ENCODE results near the gene LYRM9. TPM values are rescaled to one million over a fixed set of nuclear protein-coding genes. Genes with fewer than 3 reads are reported as not detected.

LYRM9 gene
- polyA plus RNA-seq, 3 donors: 5.9 to 7.6 (median 6.3) TPM

- Histone ChIP-seq H3K4me3 (replicated peaks in 1 of 3; ENCODE audit: low read depth in 2 of 3, low read length in 3 of 3) (no peak overlapping the region), H4K20me1 (ENCODE audit: insufficient read depth, low read length) (no peaks in the 10 kb centered on the region), H3K9ac (ENCODE audit: insufficient read depth, low read length, poor library complexity, severe bottlenecking) (no peak overlapping the region), H3K27ac (ENCODE audit: low read depth in 1 of 2, low read length in 2 of 2) (no peak overlapping the region), H2AFZ (ENCODE audit: insufficient read depth, low read depth, low read length, poor library complexity, severe bottlenecking) (no peak overlapping the region), H3K36me3 (replicated peaks in 1 of 2; ENCODE audit: control insufficient read depth in 1 of 2, insufficient read depth in 2 of 2, low read length in 2 of 2) (no peaks in the 10 kb centered on the region), H3K27me3 (ENCODE audit: control insufficient read depth in 2 of 2, insufficient read depth in 2 of 2, low read length in 2 of 2) (no peaks in the 10 kb centered on the region), H3K79me2 (ENCODE audit: insufficient read depth, low read length) (no peaks in the 10 kb centered on the region), H3K4me2 (replicated peaks; ENCODE audit: extremely low read depth, low read length, poor library complexity, severe bottlenecking) (no peak overlapping the region), H3K4me1 (ENCODE audit: control insufficient read depth in 1 of 2, insufficient read depth in 2 of 2, low read length in 2 of 2) (no peaks in the 10 kb centered on the region), H3K9me3 (replicated peaks in 1 of 2; ENCODE audit: control insufficient read depth in 1 of 2, insufficient read depth in 1 of 2, low read length in 2 of 2) (no peaks in the 10 kb centered on the region)
- intact Hi-C loops (cut with micrococcal nuclease): no loop called here
- peaks cover 3 to 5% (median 3%) of the 10 kb centered on the region in 3 donors for H3K27me3 Mint-ChIP-seq (ENCODE audit: low read depth in 3 of 3)
- no peaks in the 10 kb centered on the region for H3K36me3 Mint-ChIP-seq
- no peak overlapping the region for H3K27ac Mint-ChIP-seq
- H3K4me3 Mint-ChIP-seq: no peak overlapping the region
- no peak for DNase-seq
- peaks cover 0 to 7% (median 2%) of the 10 kb centered on the region in 7 donors for H3K9me3 Mint-ChIP-seq
- WGBS (ENCODE audit: insufficient coverage): 96% methylated on average over 3 of the region's 4 CpGs
- no peak for TF ChIP-seq CTCF (IDR thresholded peaks at IDR 0.05)
- H3K4me1 Mint-ChIP-seq: peaks cover 2% of the 10 kb centered on the region
These were observed 45.7 kb upstream of the LYRM9 start for GRCh38 chr17:27938864-27939263.

- DNase-seq: no peak
- TF ChIP-seq CTCF (IDR thresholded peaks at IDR 0.05): no peak
- Histone ChIP-seq H3K36me3 (replicated peaks in 1 of 2; ENCODE audit: control insufficient read depth in 1 of 2, insufficient read depth in 2 of 2, low read length in 2 of 2) (no peaks in the 10 kb centered on the region), H3K27me3 (ENCODE audit: control insufficient read depth in 2 of 2, insufficient read depth in 2 of 2, low read length in 2 of 2) (no peaks in the 10 kb centered on the region), H3K9ac (ENCODE audit: insufficient read depth, low read length, poor library complexity, severe bottlenecking) (no peak overlapping the region), H4K20me1 (ENCODE audit: insufficient read depth, low read length) (no peaks in the 10 kb centered on the region), H3K9me3 (replicated peaks in 1 of 2; ENCODE audit: control insufficient read depth in 1 of 2, insufficient read depth in 1 of 2, low read length in 2 of 2) (peaks cover 0 to 4% of the 10 kb centered on the region in 2 donors), H3K4me2 (replicated peaks; ENCODE audit: extremely low read depth, low read length, poor library complexity, severe bottlenecking) (no peak overlapping the region), H3K4me3 (replicated peaks in 1 of 3; ENCODE audit: low read depth in 2 of 3, low read length in 3 of 3) (no peak overlapping the region), H3K27ac (ENCODE audit: low read depth in 1 of 2, low read length in 2 of 2) (no peak overlapping the region), H2AFZ (ENCODE audit: insufficient read depth, low read depth, low read length, poor library complexity, severe bottlenecking) (no peak overlapping the region), H3K4me1 (ENCODE audit: control insufficient read depth in 1 of 2, insufficient read depth in 2 of 2, low read length in 2 of 2) (no peaks in the 10 kb centered on the region), H3K79me2 (ENCODE audit: insufficient read depth, low read length) (no peaks in the 10 kb centered on the region)
- intact Hi-C loops (cut with micrococcal nuclease): no loop called here
- Mint-ChIP-seq H3K4me3 (no peak overlapping the region), H3K4me1 (peaks cover 2% of the 10 kb centered on the region), H3K36me3 (no peaks in the 10 kb centered on the region), H3K9me3 (peaks cover 0 to 10% (median 2%) of the 10 kb centered on the region in 7 donors), H3K27me3 (ENCODE audit: low read depth in 3 of 3) (peaks cover 3 to 5% (median 3%) of the 10 kb centered on the region in 3 donors), H3K27ac (no peak overlapping the region)
These were observed 45.1 kb upstream of the LYRM9 start for GRCh38 chr17:27938241-27938640.
